HG03439 (cell line): ENCODE measurements around the gene DRICH1.
"Not testable (repeated sequence)": the region's sequence is repeated elsewhere in the genome, so short reads cannot be mapped to it uniquely, and the experiment has no call there.

ENCODE experiments used
- ATAC-seq: cut with Tn5 transposase; IDR thresholded peaks from one replicate; pipeline ENCODE4 v1.9.1; 2021; ENCODE audit warnings: mild to moderate bottlenecking, moderate library complexity; ENCODE audit not compliant: unreplicated experiment

Gene DRICH1

GRCh38 chr22:23651676-23652075 is 19.6 kb upstream of the DRICH1 start:
- ATAC-seq: no peak

GRCh38 chr22:23649071-23649501 is 17.0 kb upstream of the DRICH1 start:
- no peak for ATAC-seq

GRCh38 chr22:23646526-23646925 is 14.4 kb upstream of the DRICH1 start:
- ATAC-seq: not testable (repeated sequence)

DNA sequence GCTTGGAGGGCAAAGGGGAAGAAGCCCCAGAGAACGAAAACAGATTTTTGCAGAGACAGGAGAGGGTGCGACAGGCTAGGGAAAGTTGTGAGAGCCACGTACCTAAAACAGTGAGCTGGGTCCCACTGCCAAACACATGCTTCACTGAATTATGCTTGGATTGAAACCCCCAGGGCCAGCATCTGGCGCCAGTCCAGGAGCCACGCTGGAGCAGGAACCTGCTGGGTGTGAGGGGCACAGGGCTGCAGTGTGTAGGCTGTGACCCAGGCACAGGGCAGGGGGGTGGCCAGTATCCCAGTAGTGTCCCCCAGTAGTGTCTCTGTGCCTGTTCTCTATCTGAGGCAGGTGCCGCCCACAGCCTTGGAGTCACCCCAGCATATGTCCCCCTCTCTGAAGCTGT is 8.1 kb upstream of the DRICH1 start:
- ATAC-seq: not testable (repeated sequence)

DNA sequence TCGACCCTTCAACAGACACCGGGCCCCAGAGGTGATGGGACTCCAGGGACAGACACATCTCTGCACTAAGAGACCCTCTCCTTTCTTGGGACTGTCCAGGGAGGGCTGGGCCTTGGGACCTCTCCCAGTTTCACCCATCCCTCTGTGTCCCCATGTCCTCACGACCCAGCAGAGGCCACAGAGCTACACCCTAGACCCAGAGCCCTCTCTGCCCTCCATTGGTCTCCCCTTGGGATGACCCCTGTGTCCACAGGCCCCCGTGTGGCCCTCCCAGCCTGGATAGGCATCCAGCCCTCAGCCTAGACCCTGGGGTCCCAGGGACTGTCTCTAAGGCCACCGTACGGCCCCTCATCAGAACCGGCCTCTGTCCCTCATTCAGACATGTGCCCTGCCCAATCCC is 7.5 kb upstream of the DRICH1 start:
- no peak for ATAC-seq

DNA sequence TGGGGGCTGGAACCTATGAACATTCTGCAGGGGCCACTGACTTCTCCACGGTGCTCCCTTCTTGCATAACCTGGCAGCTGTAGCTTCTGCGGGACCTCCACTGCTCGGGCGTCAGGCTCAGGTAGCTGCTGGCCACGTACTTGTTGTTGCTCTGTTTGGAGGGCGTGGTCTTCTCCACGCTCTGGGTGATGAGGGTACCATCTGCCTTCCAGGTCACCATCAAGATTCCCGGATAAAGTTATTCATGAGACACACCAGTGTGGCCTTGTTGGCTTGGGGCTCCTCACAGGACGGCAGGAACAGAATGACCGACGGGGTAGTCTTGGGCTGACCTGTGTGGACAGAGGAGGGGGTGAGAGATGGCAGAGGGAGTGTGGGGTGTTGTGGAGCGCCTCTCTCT is 6.5 kb upstream of the DRICH1 start:
- ATAC-seq: no peak

- ATAC-seq: not testable (repeated sequence)
These were observed 3.2 kb upstream of the DRICH1 start for GRCh38 chr22:23635291-23635690.

DNA sequence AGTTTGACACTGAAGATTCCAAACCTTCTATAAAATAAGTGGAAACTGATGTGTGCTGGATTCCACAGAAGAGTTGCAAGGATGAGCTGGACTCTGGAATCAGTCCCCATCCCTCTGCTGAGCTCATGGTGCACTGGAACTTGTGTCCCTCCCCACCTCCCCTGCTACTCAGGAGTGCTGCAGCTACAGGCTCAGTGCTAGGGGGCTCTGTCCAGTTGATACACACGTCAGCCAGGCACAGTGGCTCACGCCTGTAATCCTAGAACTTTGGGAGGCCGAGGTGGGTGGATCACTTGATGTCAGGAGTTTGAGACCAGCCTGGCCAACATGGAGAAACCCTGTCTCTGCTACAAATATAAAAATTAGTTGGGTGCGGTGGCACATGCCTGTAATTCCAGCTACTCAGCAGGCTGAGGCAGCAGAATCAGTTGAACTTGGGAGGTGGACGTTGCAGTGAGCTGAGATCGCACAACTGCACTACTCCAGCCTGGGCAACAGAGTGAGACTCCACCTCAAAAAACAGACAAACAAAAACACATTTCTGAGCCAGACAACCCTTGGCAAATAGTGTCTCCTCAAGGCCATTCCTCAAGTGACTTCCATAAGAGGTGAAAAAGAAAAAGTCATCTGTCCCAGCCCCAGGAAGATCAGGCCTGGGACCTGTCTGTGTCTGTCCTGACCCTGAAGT is 3.9 kb downstream of the DRICH1 start:
- not testable (repeated sequence) for ATAC-seq

DNA sequence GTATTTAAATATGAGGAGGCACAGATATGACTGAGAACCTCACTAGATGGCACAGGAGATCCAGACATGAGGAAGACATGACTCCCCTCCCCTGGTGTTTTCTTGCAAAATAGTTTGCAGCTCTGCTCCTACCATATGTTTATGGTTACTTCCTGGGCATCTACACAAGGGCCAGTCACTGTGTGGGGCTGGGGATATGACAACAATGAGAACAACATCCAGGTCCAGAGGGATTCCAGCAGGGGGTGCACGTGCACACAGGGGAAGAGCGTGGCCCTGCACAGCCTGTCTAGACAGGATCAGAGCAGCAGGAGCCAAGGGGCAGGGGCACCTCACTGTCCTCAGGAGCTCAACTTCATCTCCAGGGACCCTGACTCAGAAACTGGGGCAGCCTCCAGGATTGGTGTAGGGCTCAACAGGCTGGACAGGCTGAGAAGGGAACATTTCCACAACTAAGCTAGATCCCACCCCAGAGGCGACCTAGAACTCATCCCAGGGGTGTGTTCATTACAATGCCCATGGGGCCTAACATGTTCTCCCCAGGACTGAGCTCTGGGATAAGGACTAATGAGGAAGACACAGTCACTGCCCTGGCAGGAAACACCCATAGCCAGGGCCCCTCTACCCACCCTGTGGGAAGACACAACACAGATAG is 4.6 kb downstream of the DRICH1 start:
- not testable (repeated sequence) for ATAC-seq

DNA sequence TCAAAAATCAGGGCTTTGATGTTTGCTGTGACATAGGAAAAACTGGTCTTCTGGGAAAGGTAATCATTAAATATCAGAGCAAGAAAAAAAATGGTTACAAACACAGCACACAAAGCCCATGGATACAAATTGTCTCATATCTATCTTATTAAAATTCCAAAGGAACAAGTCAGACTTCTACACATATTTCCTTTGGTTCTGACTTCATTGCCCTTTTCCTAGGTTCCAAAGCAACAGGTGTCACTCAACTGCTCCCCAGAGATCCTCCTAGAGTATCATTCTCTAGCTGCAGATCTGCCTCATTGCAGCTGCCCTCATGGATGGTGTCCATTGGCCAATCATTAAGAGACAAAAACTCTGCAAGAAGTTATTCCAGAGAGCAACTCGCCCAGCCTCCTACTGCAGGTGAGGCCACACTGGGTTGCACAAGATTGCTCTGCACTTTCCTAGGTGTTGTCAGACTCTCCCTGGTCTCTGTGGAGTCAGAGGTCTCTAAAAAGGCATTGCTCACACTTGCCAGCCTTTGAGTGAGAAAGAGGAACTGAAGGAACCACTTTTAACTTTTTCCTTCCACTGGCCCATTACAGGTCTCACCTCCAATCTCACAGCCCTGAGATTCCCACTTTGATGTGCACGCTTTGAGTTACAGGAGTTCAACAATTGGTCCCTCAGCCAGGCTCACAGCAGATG is 5.7 kb downstream of the DRICH1 start:
- no peak for ATAC-seq

- ATAC-seq: no peak
These were observed 9.5 kb downstream of the DRICH1 start for GRCh38 chr22:23622634-23623033.

GRCh38 chr22:23621916-23622315 is 10.2 kb downstream of the DRICH1 start:
- ATAC-seq: not testable (repeated sequence)

GRCh38 chr22:23621082-23621780 is 10.9 kb downstream of the DRICH1 start:
- no peak for ATAC-seq

- ATAC-seq: no peak
These were observed 18.7 kb downstream of the DRICH1 start for GRCh38 chr22:23613193-23613972.

DNA sequence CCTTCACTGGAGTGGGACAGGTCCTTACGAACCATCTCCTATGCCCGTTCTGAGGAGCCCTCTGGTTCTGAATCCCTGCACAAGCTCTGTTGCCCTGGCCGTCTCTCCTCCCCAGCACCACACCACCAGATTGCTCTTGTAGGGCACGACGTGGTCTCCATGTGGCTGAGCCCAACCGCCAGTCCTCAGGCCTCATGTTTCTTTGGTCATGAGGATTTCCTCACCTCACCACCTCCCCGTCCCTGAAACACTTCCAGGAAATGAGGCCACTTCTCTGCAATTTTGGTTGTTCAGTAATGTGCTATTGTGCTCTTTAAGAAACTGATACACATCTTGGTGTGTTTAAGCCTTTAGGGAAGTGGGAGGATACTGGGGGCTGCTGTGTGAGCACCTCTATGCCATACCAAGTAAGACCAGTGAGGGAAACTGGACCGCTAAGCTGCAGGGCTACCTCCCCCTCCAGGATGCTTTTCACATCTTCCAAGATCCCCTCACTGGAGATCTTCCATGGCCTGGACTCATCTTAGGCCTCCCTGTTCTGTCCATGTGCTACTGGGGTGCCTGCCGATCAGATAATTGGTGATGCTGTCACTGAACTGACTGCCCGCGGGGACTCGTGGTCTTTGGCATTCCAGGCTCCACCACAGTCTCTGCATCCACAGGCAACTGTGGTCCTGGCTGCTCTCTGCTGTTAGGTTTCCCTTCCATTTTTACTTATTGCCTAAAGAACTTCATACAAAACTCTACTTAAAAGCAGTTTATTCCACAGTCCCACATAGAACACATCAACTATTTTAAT is 21.9 kb downstream of the DRICH1 start:
- ATAC-seq: no peak

DNA sequence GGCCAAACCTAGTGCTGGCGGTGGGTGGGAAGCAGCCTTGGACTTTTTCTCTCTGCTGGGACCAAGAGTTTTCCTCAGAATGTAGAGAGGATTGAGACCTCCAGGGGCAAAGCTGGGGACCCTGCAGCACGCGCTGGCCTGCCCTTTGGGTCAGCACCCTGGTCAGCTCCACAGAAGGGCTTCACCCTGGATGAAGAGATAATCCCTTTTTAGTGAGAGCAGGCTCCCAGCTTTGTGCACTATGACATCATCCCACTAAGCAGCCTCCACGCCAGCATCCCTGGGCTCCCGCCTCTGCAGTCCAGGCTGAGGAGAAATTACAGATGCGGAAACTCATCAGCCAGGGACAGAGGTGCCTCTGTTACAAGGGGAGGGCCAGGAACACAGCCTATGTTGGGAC is 23.5 kb downstream of the DRICH1 start:
- ATAC-seq: no peak

DNA sequence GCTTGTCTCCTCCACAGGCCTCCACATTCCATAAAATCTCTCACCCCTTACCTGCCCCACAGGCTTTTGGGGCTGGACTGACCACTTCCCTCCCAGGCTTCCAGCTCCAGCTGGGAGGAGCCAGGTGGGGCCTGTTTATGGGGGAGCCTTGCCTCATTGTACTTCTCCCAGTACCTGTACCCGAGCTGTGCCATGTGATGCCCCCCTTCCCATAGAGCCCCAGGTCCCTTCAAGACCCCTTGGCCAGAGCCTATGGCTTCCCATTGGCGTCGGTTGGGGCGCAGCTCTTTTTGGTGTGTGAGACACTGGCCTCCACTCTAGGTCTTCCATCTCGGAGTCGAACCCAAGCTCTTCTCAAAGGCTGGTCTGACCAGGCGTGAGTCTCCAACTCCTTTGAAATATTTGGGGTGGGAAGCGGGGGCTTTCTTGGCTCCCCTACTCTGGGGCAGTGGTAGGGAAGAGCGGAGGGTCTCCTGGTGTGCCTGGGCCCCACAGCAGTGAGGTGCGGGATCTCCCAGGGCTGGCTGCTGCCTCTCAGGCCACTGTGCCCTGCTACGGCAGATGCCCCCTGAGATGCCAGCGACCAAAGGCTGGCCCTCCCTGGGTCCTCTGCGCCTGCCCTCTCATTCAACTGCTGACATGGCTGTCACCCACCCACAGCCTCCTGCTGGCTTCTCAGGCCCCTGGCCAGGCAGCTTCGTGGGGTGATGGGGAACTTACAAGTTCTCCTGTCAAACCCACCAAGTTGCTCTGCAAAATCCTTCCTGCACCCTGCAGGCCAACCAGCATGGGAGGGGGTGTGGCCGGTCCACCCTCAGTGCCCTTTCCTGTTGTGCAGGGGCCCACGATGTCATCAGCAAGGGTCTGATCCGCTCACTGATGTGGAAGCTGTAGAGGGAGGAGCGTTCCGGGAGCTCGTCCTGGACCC is 25.7 kb downstream of the DRICH1 start:
- ATAC-seq: no peak

DNA sequence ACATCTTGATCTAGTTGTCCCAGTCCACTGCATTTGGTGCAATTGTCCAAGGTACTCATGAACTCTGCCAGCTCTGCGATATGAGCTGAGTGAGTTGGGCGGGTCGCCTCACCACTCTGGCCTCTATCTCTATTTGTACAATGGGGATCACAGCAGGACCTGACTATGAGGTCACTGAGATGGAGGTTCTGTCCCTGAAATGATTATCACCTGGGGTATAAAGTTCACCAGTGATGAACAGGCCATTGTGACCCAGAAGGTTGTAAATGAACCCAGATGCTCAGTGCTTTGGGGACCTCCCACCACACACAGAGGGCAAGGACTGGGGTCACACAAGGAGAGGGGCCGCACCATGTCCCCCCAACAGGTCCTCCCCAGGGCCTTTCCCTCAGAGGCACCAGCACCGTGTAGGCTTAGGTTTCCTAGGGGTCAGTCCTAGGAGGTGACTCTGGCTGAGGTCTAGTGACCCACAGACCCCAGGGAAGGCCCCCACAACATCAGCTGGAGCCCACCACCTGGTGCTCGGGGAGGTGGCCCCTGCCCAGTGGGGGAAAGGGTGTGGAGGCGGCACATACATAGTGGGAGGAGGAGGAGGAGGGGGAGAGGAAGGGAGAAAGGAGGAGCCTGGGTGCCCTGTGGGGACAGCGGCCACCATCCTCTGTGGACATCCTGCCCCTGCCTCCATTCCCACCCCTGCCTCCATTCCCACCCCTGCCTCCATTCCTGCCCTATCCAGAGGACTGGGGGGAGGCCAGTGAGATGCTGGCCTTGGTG is 27.0 kb downstream of the DRICH1 start:
- no peak for ATAC-seq
